HEK293 (cell line): ENCODE measurements around the gene E4F1.

ENCODE experiments used
- CTCF ChIA-PET: fragments of 350-600 bp; formaldehyde crosslinking; extraction: SDS; loops from one replicate; lab custom pipeline; 2021; ENCODE audit warnings: antibody characterized with exemption; lab: Yijun Ruan, JAX
- POLR2A ChIA-PET: fragments of 300-600 bp; formaldehyde crosslinking; extraction: SDS; loops from one replicate; lab custom pipeline; 2020; ENCODE audit warnings: antibody characterized with exemption, inconsistent platforms; lab: Yijun Ruan, JAX
- H3K27ac ChIP-seq: fragments of 200-500 bp; sonication (Bioruptor generic); 2 replicates; pipeline ENCODE4 v1.5.1; 2014; ENCODE audit warnings: low read depth, low read length, control low read depth, inconsistent platforms; ENCODE audit errors: extremely low read depth
- H3K36me3 ChIP-seq, 2 experiments: fragments of 200-500 bp in 1 of 2; sonication (Bioruptor generic) in 1 of 2; 1 replicate in 1 of 2; 2 replicates in 1 of 2; pipeline ENCODE4 v1.5.1; 2014 to 2017; ENCODE audit warnings: inconsistent platforms in 2 of 2, low read length in 2 of 2; ENCODE audit not compliant: control insufficient read depth in 2 of 2, insufficient read depth in 1 of 2
- H3K4me1 ChIP-seq: fragments of 200-500 bp; sonication (Bioruptor generic); 2 replicates; pipeline ENCODE4 v1.5.1; 2014; ENCODE audit warnings: mild to moderate bottlenecking, low read length, inconsistent platforms; ENCODE audit not compliant: control insufficient read depth, insufficient read depth
- H3K4me3 ChIP-seq: 2 replicates; pipeline ENCODE4 v1.5.1; 2011; ENCODE audit warnings: low read depth, mild to moderate bottlenecking, control low read depth, low read length, moderate library complexity
- H3K9me3 ChIP-seq: fragments of 200-500 bp; sonication (Bioruptor generic); 2 replicates; pipeline ENCODE4 v1.5.1; 2014; ENCODE audit warnings: low read depth, low read length, inconsistent platforms; ENCODE audit not compliant: control insufficient read depth, insufficient read depth
- KLF17 ChIP-seq: fragments of 450-650 bp; formaldehyde crosslinking; IDR thresholded peaks from 2 replicates; pipeline ENCODE4 v1.5.1; 2016; ENCODE audit warnings: missing biosample characterization, missing genetic modification characterization
- KLF8 ChIP-seq: fragments of 450-650 bp; formaldehyde crosslinking; IDR thresholded peaks from 2 replicates; pipeline ENCODE4 v1.5.1; 2016; ENCODE audit warnings: missing biosample characterization, missing genetic modification characterization
- PBX3 ChIP-seq: sonication (generic); formaldehyde crosslinking; IDR thresholded peaks from 2 replicates; pipeline ENCODE4 v1.8.1; 2022; ENCODE audit warnings: mild to moderate bottlenecking, moderate library complexity, missing genetic modification reagents
- PRDM1 ChIP-seq: fragments of 450-650 bp; formaldehyde crosslinking; IDR thresholded peaks from 2 replicates; pipeline ENCODE4; 2016; ENCODE audit warnings: missing biosample characterization, missing genetic modification characterization
- ZBTB11 ChIP-seq: fragments of 450-650 bp; formaldehyde crosslinking; conservative IDR thresholded peaks from 2 replicates; pipeline ENCODE4 v1.5.1; 2016; ENCODE audit warnings: low read depth, missing biosample characterization, missing genetic modification characterization
- ZFP37 ChIP-seq: fragments of 450-650 bp; formaldehyde crosslinking; IDR thresholded peaks from 2 replicates; pipeline ENCODE4 v1.5.1; 2016; ENCODE audit warnings: missing biosample characterization, missing genetic modification characterization
- ZNF114 ChIP-seq: fragments of 450-650 bp; formaldehyde crosslinking; IDR thresholded peaks from 2 replicates; pipeline ENCODE4 v1.5.0; 2017; ENCODE audit warnings: missing biosample characterization, missing genetic modification characterization
- ZNF121 ChIP-seq: fragments of 450-650 bp; formaldehyde crosslinking; IDR thresholded peaks from 2 replicates; pipeline ENCODE4 v1.5.1; 2016; ENCODE audit warnings: missing biosample characterization, missing genetic modification characterization
- ZNF16 ChIP-seq: fragments of 450-650 bp; formaldehyde crosslinking; IDR thresholded peaks from 2 replicates; pipeline ENCODE4 v1.5.1; 2016; ENCODE audit warnings: low read depth, missing biosample characterization, missing genetic modification characterization
- ZNF175 ChIP-seq: fragments of 450-650 bp; formaldehyde crosslinking; IDR thresholded peaks from 2 replicates; pipeline ENCODE4 v1.5.1; 2016; ENCODE audit warnings: missing biosample characterization, missing genetic modification characterization
- ZNF2 ChIP-seq: fragments of 450-650 bp; formaldehyde crosslinking; IDR thresholded peaks from 2 replicates; pipeline ENCODE4 v1.5.1; 2016; ENCODE audit warnings: missing biosample characterization, missing genetic modification characterization
- ZNF302 ChIP-seq: fragments of 450-650 bp; formaldehyde crosslinking; IDR thresholded peaks from 2 replicates; pipeline ENCODE4 v1.5.1; 2016; ENCODE audit warnings: missing biosample characterization, missing genetic modification characterization, low read depth
- ZNF354C ChIP-seq: fragments of 450-650 bp; formaldehyde crosslinking; IDR thresholded peaks from 2 replicates; pipeline ENCODE4 v1.5.1; 2016; ENCODE audit warnings: missing biosample characterization, missing genetic modification characterization, low read depth, borderline replicate concordance
- ZNF362 ChIP-seq: fragments of 450-650 bp; formaldehyde crosslinking; IDR thresholded peaks from 2 replicates; pipeline ENCODE4 v1.5.1; 2016; ENCODE audit warnings: missing biosample characterization, missing genetic modification characterization
- ZNF37A ChIP-seq: fragments of 450-650 bp; IDR thresholded peaks from 2 replicates; pipeline ENCODE4 v1.5.1; 2018; ENCODE audit warnings: missing biosample characterization, missing genetic modification characterization
- ZNF449 ChIP-seq: fragments of 450-650 bp; formaldehyde crosslinking; IDR thresholded peaks from 2 replicates; pipeline ENCODE4 v1.5.1; 2017; ENCODE audit warnings: missing biosample characterization, mild to moderate bottlenecking, missing genetic modification characterization, moderate library complexity
- ZNF510 ChIP-seq: fragments of 450-650 bp; formaldehyde crosslinking; IDR thresholded peaks from 2 replicates; pipeline ENCODE4 v1.5.1; 2018; ENCODE audit warnings: mild to moderate bottlenecking, missing genetic modification characterization, missing biosample characterization; ENCODE audit not compliant: insufficient replicate concordance
- ZNF513 ChIP-seq: fragments of 450-650 bp; IDR thresholded peaks from 2 replicates; pipeline ENCODE4 v1.5.1; 2018; ENCODE audit warnings: missing biosample characterization, missing genetic modification characterization
- ZNF521 ChIP-seq: fragments of 450-650 bp; formaldehyde crosslinking; IDR thresholded peaks from 2 replicates; pipeline ENCODE4 v1.5.1; 2017; ENCODE audit warnings: missing biosample characterization, mild to moderate bottlenecking, missing genetic modification characterization
- ZNF560 ChIP-seq: fragments of 450-650 bp; formaldehyde crosslinking; IDR thresholded peaks from 2 replicates; pipeline ENCODE4 v1.5.1; 2017; ENCODE audit warnings: missing biosample characterization, missing genetic modification characterization, borderline replicate concordance
- ZNF571 ChIP-seq: fragments of 450-650 bp; formaldehyde crosslinking; IDR thresholded peaks from 2 replicates; pipeline ENCODE4 v1.5.0; 2017; ENCODE audit warnings: missing biosample characterization, missing genetic modification characterization
- ZNF707 ChIP-seq: fragments of 450-650 bp; formaldehyde crosslinking; IDR thresholded peaks from 2 replicates; pipeline ENCODE4 v1.5.1; 2016; ENCODE audit warnings: missing biosample characterization, missing genetic modification characterization
- ZXDB ChIP-seq: fragments of 450-650 bp; formaldehyde crosslinking; IDR thresholded peaks from 2 replicates; pipeline ENCODE4 v1.5.1; 2016; ENCODE audit warnings: missing biosample characterization, missing genetic modification characterization

The E4F1 gene

GRCh38 chr16:2179576-2179975, 43.8 kb upstream of the E4F1 start:
- ChIA-PET CTCF (interaction anchor here (0.5 kb wide), 1 partner anchor 280 kb away, joined by 4 read pairs; the partner anchor contains the start of gene TEDC2), POLR2A (no interaction called here)
- Histone ChIP-seq H3K36me3 (peaks cover 0 to 47% of the 10 kb centered on the region in 2 experiments; a peak in 1 of 3 replicates), H3K9me3 (no peaks in the 10 kb centered on the region), H3K27ac (no peak overlapping the region), H3K4me1 (no peaks in the 10 kb centered on the region), H3K4me3 (no peak overlapping the region)
- TF ChIP-seq KLF17 (tag by site-specific recombination) (no peak), ZNF560 (tag by site-specific recombination) (no peak), ZNF510 (no peak), KLF8 (no peak), ZFP37 (tag by site-specific recombination) (no peak), ZNF707 (tag by site-specific recombination) (no peak), ZNF571 (no peak), PBX3 (no peak)

GRCh38 chr16:2180461-2180860, 42.9 kb upstream of the E4F1 start:
- ChIA-PET POLR2A (interaction anchor here (1.3 kb wide), 1 partner anchor 25 kb away, joined by 13 read pairs; the partner anchor contains the start of gene TRAF7), CTCF (no interaction called here)
- no peak overlapping the region for H3K4me3 ChIP-seq
- H3K9me3 ChIP-seq: no peaks in the 10 kb centered on the region
- TF ChIP-seq PRDM1: no peak
- TF ChIP-seq ZXDB (tag by site-specific recombination): no peak
- TF ChIP-seq ZNF175 (tag by site-specific recombination): no peak
- no peak for TF ChIP-seq ZNF114 (tag by site-specific recombination)
- TF ChIP-seq ZNF449 (tag by site-specific recombination): no peak
- TF ChIP-seq ZNF521 (tag by site-specific recombination): no peak
- TF ChIP-seq ZNF362 (tag by site-specific recombination): no peak
- TF ChIP-seq ZNF121 (tag by site-specific recombination): no peak
- no peak for TF ChIP-seq ZNF302 (tag by site-specific recombination)
- TF ChIP-seq ZBTB11: no peak
- no peak for TF ChIP-seq ZNF2 (tag by site-specific recombination)
- no peak for TF ChIP-seq ZNF513
- TF ChIP-seq ZNF354C (tag by site-specific recombination): no peak
- no peak for TF ChIP-seq ZNF16
- no peak for TF ChIP-seq ZNF37A
- H3K36me3 ChIP-seq: peaks cover 0 to 38% of the 10 kb centered on the region in 2 experiments; a peak in 1 of 3 replicates
- no peak overlapping the region for H3K27ac ChIP-seq
- H3K4me1 ChIP-seq: no peaks in the 10 kb centered on the region
